PC-3 (cell line): ENCODE results near the gene TADA2B. TPM values are rescaled to one million over a fixed set of nuclear protein-coding genes. Genes with fewer than 3 reads are reported as not detected.

Experiments used
- ATAC-seq: fragments of 200-7000 bp; cut with Tn5 transposase; 2 replicates; pipeline ENCODE4 v1.9.1; 2020; ENCODE audit warnings: mild to moderate bottlenecking, moderate library complexity
- BruUV-seq: library from RNA; stranded (reverse); fragments of 400-500 nt; replicated peaks from 2 replicates; lab custom pipeline; 2021; lab: Mats Ljungman, UMichigan
- CTCF ChIA-PET: fragments of 300-600 bp; sonication (Branson Sonifier 250); formaldehyde crosslinking; loops from one replicate; lab custom pipeline; 2022; ENCODE audit warnings: antibody characterized with exemption; lab: Charles Lee
- POLR2A ChIA-PET: fragments of 300-600 bp; sonication (Branson Sonifier 250); formaldehyde crosslinking; loops from one replicate; lab custom pipeline; 2022; ENCODE audit warnings: antibody characterized with exemption; ENCODE audit not compliant: unreplicated experiment; lab: Charles Lee
- DNase-seq: peaks from one replicate; pipeline ENCODE4 v3.0.0-alpha.2; 2015
- H2AFZ ChIP-seq: fragments of 300-600 bp; sonication (generic); 2 replicates; pipeline ENCODE4 v1.6.0; 2016; ENCODE audit warnings: antibody characterized with exemption, low read length
- H3F3A ChIP-seq: fragments of 300-600 bp; sonication (generic); one replicate; pipeline ENCODE4 v1.6.0; 2017; ENCODE audit warnings: antibody characterized with exemption, low read length, control low read depth, mild to moderate bottlenecking; ENCODE audit not compliant: unreplicated experiment
- H3K27ac ChIP-seq: fragments of 300-600 bp; sonication (generic); 2 replicates; pipeline ENCODE4 v1.5.1; 2016; ENCODE audit warnings: mild to moderate bottlenecking, low read length
- H3K27me3 ChIP-seq: fragments of 300-600 bp; sonication (generic); 2 replicates; pipeline ENCODE4 v1.6.1; 2016; ENCODE audit warnings: low read length, mixed read lengths
- H3K36me3 ChIP-seq: fragments of 300-600 bp; sonication (generic); 2 replicates; pipeline ENCODE4 v1.6.1; 2016; ENCODE audit warnings: low read depth, mixed run types, low read length, mixed read lengths
- H3K4me1 ChIP-seq: fragments of 300-600 bp; sonication (generic); 2 replicates; pipeline ENCODE4 v1.5.1; 2016; ENCODE audit warnings: low read length; ENCODE audit not compliant: insufficient read depth
- H3K4me2 ChIP-seq: fragments of 300-600 bp; sonication (generic); 2 replicates; pipeline ENCODE4 v1.6.0; 2016; ENCODE audit warnings: low read length
- H3K4me3 ChIP-seq: fragments of 300-600 bp; sonication (generic); 2 replicates; pipeline ENCODE4 v1.5.1; 2016; ENCODE audit warnings: mild to moderate bottlenecking, low read length, mixed read lengths
- H3K79me2 ChIP-seq: fragments of 300-600 bp; sonication (generic); 2 replicates; pipeline ENCODE4 v1.6.1; 2017; ENCODE audit warnings: low read length, mixed read lengths
- H3K9ac ChIP-seq: fragments of 300-600 bp; sonication (generic); 2 replicates; pipeline ENCODE4 v1.6.0; 2016; ENCODE audit warnings: mild to moderate bottlenecking, low read length
- H3K9me2 ChIP-seq: fragments of 300-600 bp; sonication (generic); replicated peaks from 2 replicates; pipeline ENCODE4 v1.6.1; 2016; ENCODE audit warnings: mixed run types, low read length, mixed read lengths
- H3K9me3 ChIP-seq: fragments of 300-600 bp; sonication (generic); 2 replicates; pipeline ENCODE4 v1.6.1; 2016; ENCODE audit warnings: low read length, mixed read lengths
- H4K20me1 ChIP-seq: fragments of 300-600 bp; sonication (generic); 2 replicates; pipeline ENCODE4 v1.6.1; 2016; ENCODE audit warnings: low read length, mixed read lengths
- EZH2 ChIP-seq: fragments of 300-600 bp; sonication (generic); IDR thresholded peaks from one replicate; pipeline ENCODE4 v1.6.1; 2017; ENCODE audit warnings: antibody characterized with exemption, mild to moderate bottlenecking, low read length; ENCODE audit not compliant: unreplicated experiment
- EZH2phosphoT487 ChIP-seq: fragments of 300-600 bp; sonication (generic); IDR thresholded peaks from 2 replicates; pipeline ENCODE4 v1.6.1; 2018; ENCODE audit warnings: mild to moderate bottlenecking, antibody characterized with exemption, low read length, borderline replicate concordance
- intact Hi-C: fragments of 100-400 bp; cut with micrococcal nuclease; formaldehyde crosslinking; loops from 2 replicates; pipeline ENCODE4 v1.9.0; 2023
- total RNA-seq: library from RNA; depleted of rRNA; stranded (reverse); fragments of >200 nt; gene quantifications from 2 replicates; pipeline ENCODE4 v1.2.3, GENCODE V29; 2014
- TF ChIP-seq, protein P1 (sequence below): fragments of 300-600 bp; sonication (generic); conservative IDR thresholded peaks from 2 replicates; pipeline ENCODE4 v1.5.1; 2017; ENCODE audit warnings: antibody characterized with exemption, low read depth, mild to moderate bottlenecking, low read length

TADA2B gene
- total RNA-seq, 1 experiment from 2014 or later, result 14.7 TPM

DNA sequence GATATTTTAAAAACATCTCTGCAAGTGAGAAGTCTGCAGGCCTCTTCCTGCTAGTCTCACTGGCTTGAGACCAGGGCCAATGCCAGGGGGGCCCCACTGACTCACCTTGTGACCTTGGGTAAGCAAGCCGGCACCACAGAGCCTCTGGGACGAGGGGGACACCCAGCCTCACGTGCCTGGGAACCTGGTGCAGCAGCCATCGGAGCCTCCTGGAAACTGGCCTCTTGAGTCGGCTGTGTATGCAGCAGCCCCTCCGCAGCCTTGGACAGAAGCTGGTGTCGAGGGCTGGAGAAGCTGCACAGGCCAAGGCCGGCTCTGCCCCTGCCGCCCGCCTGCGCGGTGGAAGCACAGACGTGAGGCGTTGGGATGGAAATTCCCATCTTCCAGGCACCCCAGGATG, 8.7 kb downstream of the TADA2B start:
- POLR2A ChIA-PET, result no interaction called here
- Histone ChIP-seq H3K79me2 (peaks cover 60% of the 10 kb centered on the region), H3K4me2 (no peak overlapping the region), H2AFZ (no peak overlapping the region), H3K9me3 (no peaks in the 10 kb centered on the region), H4K20me1 (no peaks in the 10 kb centered on the region), H3K4me1 (no peaks in the 10 kb centered on the region), H3K9me2 (no peaks in the 10 kb centered on the region), H3K9ac (no peak overlapping the region), H3K27me3 (no peaks in the 10 kb centered on the region), H3F3A (no peaks in the 10 kb centered on the region), H3K36me3 (peaks cover 3% of the 10 kb centered on the region; the same call in 1 of the 2 replicates), H3K4me3 (no peak overlapping the region), H3K27ac (no peak overlapping the region)
- intact Hi-C loops, result no loop called here
- no peak for DNase-seq
- TF ChIP-seq EZH2phosphoT487, result no peak
- no peak for TF ChIP-seq EZH2
- TF ChIP-seq, protein P1, sequence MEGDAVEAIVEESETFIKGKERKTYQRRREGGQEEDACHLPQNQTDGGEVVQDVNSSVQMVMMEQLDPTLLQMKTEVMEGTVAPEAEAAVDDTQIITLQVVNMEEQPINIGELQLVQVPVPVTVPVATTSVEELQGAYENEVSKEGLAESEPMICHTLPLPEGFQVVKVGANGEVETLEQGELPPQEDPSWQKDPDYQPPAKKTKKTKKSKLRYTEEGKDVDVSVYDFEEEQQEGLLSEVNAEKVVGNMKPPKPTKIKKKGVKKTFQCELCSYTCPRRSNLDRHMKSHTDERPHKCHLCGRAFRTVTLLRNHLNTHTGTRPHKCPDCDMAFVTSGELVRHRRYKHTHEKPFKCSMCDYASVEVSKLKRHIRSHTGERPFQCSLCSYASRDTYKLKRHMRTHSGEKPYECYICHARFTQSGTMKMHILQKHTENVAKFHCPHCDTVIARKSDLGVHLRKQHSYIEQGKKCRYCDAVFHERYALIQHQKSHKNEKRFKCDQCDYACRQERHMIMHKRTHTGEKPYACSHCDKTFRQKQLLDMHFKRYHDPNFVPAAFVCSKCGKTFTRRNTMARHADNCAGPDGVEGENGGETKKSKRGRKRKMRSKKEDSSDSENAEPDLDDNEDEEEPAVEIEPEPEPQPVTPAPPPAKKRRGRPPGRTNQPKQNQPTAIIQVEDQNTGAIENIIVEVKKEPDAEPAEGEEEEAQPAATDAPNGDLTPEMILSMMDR, result no peak
- CTCF ChIA-PET, result no interaction called here
- ATAC-seq, result no peak
- no TSS peak for BruUV-seq

DNA sequence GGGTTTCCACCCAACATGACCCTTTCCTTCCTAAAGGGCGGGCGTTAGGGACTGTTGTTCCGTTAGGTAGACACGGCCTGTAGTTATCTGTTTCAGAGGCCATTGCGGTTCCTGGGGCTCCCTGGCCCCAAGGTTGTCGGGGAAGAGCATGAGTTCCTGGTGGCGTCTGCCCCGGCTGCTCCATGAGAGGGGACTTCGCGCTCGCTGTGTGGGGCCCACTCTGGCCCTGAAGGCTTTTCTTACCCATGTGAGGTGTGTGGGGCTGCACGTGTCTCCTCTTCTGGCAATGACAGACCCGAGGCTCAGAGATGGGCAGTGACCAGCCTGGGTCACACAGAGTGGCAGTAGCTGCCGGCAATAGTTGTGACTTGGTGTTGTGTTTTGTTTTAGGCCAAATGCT, 9.1 kb downstream of the TADA2B start:
- Histone ChIP-seq H3K27me3 (no peaks in the 10 kb centered on the region), H3F3A (no peaks in the 10 kb centered on the region), H3K4me3 (no peak overlapping the region), H3K4me1 (no peaks in the 10 kb centered on the region), H3K9ac (no peak overlapping the region), H3K9me3 (no peaks in the 10 kb centered on the region), H3K36me3 (peaks cover 3% of the 10 kb centered on the region; the same call in 1 of the 2 replicates), H3K4me2 (no peak overlapping the region), H2AFZ (no peak overlapping the region), H3K27ac (no peak overlapping the region), H4K20me1 (no peaks in the 10 kb centered on the region), H3K9me2 (no peaks in the 10 kb centered on the region), H3K79me2 (peaks cover 56% of the 10 kb centered on the region)
- TF ChIP-seq EZH2, result no peak
- no peak for TF ChIP-seq EZH2phosphoT487
- TF ChIP-seq, protein P1, result no peak
- ATAC-seq (no peak), DNase-seq (no peak)
- CTCF ChIA-PET, result no interaction called here
- intact Hi-C loops, result no loop called here
- POLR2A ChIA-PET, result no interaction called here
- no TSS peak for BruUV-seq

DNA sequence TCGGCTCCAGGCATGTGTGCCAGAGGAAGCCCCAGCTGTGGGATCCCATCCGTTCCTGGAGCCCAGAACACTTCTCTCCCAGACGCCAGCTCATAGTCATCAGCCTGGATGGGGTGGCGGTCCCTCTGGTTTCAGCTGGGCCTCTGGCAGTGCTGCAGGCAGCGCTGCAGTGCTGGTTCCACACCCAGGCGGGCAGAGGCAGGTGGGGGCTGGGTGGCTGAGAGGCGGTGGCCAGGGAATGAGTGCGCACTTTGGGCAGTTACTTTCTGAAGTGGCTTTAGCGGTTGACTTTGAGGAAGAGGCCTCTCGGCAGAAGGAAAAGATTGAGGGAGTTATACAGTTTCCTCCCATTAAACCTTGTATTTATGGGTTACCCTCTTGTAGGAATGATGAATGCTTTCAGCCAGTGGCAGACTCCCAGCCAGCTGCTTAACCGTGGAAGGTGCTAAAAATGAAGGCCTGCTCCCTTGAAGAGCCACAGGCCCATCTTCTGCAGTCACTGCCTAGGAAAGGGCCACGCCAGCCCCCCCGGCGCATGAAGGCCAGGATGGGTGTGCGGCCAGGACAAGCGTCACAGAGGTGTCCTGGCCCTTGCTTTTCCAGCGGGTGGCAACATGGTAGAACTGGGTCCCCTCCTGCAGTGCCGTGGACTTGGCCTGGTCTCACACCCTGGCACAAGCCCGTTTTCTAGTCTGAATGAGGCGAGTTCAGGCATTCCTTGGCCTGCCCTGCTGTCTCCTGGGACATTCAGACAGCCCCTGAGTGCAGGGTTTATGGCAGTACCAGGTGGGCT, 9.9 kb downstream of the TADA2B start:
- Histone ChIP-seq H3K9ac (no peak overlapping the region), H3K9me3 (no peaks in the 10 kb centered on the region), H4K20me1 (no peaks in the 10 kb centered on the region), H3K79me2 (peaks cover 47% of the 10 kb centered on the region), H3K4me3 (no peak overlapping the region), H3F3A (no peaks in the 10 kb centered on the region), H3K36me3 (peaks cover 3% of the 10 kb centered on the region; the same call in 1 of the 2 replicates), H3K4me2 (no peak overlapping the region), H3K27ac (no peak overlapping the region), H3K4me1 (no peaks in the 10 kb centered on the region), H3K27me3 (no peaks in the 10 kb centered on the region), H2AFZ (no peak overlapping the region), H3K9me2 (no peaks in the 10 kb centered on the region)
- ATAC-seq (no peak), DNase-seq (no peak)
- intact Hi-C loops, result no loop called here
- CTCF ChIA-PET, result no interaction called here
- TF ChIP-seq EZH2phosphoT487 (no peak), EZH2 (no peak)
- TF ChIP-seq, protein P1, result no peak
- BruUV-seq, result no TSS peak
- POLR2A ChIA-PET, result no interaction called here
